ENCODE measurements around the gene SOCS4. TPM values are rescaled to one million over a fixed set of nuclear protein-coding genes. Genes with fewer than 3 reads are reported as not detected.
"Not testable (repeated sequence)": the region's sequence is repeated elsewhere in the genome, so short reads cannot be mapped to it uniquely, and the experiment has no call there.

The SOCS4 gene
- total and polyA plus RNA-seq, 12 donors: 4.5 to 23.1 (median 11.6) TPM

- Histone ChIP-seq H3K4me1 (replicated peaks in 1 of 2) (peaks cover 4 to 40% of the 10 kb centered on the region in 2 donors), H3K27me3 (no peaks in the 10 kb centered on the region), H3K27ac (peak overlapping the region in 1 of 5 donors; percentile 31), H3K36me3 (replicated peaks in 1 of 2) (peaks cover 0 to 36% of the 10 kb centered on the region in 2 donors), H3K9me3 (replicated peaks in 1 of 3) (no peaks in the 10 kb centered on the region), H3K4me3 (no peak overlapping the region)
- TF ChIP-seq POLR2A (IDR thresholded peaks at IDR 0.05): no peak
- TF ChIP-seq, protein P1, sequence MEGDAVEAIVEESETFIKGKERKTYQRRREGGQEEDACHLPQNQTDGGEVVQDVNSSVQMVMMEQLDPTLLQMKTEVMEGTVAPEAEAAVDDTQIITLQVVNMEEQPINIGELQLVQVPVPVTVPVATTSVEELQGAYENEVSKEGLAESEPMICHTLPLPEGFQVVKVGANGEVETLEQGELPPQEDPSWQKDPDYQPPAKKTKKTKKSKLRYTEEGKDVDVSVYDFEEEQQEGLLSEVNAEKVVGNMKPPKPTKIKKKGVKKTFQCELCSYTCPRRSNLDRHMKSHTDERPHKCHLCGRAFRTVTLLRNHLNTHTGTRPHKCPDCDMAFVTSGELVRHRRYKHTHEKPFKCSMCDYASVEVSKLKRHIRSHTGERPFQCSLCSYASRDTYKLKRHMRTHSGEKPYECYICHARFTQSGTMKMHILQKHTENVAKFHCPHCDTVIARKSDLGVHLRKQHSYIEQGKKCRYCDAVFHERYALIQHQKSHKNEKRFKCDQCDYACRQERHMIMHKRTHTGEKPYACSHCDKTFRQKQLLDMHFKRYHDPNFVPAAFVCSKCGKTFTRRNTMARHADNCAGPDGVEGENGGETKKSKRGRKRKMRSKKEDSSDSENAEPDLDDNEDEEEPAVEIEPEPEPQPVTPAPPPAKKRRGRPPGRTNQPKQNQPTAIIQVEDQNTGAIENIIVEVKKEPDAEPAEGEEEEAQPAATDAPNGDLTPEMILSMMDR (IDR thresholded peaks at IDR 0.05): no peak
- intact Hi-C loops (cut with DNase I): no loop called here
- WGBS, 4 donors: 67 to 76% (median 71%) methylated on average over 9 to 11 of the region's 11 CpGs
- peak; percentile 36 to 67 (median 49) for DNase-seq
Measured at GRCh38 chr14:55062517-55063351, 35.7 kb downstream of the SOCS4 start.

DNA sequence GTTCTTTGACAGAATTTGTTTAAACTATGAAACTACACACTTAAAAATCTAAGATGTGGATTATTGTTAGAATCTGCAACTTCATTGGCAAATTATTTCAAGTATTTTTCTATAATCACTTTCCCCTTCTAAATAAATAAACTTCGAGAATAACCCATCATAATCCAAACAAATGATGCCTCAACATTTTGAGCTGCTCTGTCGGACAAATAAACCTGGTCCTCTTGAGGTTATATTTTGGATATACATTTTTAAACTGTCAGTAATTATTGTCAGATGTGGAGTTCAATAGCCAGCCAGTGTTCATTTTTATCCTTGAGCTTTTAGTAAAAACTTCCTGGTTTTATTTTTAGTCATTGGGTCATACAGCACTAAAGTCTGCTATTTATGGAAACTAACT, 37.9 kb downstream of the SOCS4 start:
- H3K4me3 ChIP-seq; DNase-seq; H3K27me3 ChIP-seq; H3K9me3 ChIP-seq (replicated peaks in 1 of 3); intact Hi-C loops (cut with DNase I): not testable (repeated sequence)
- peak overlapping the region in 1 of 5 donors; percentile 27 for H3K27ac ChIP-seq
- 69 to 87% (median 72%) methylated on average over 2 of the region's 2 CpGs for WGBS, 4 donors
- peaks cover 4 to 33% of the 10 kb centered on the region in 2 donors for H3K4me1 ChIP-seq (replicated peaks in 1 of 2)
- peaks cover 0 to 36% of the 10 kb centered on the region in 2 donors for H3K36me3 ChIP-seq (replicated peaks in 1 of 2)

- WGBS, 4 donors: 41 to 45% (median 43%) methylated on average over 2 of the region's 2 CpGs
- H3K4me3 ChIP-seq: no peak overlapping the region
- intact Hi-C loops (cut with DNase I): no loop called here
- TF ChIP-seq POLR2A (IDR thresholded peaks at IDR 0.05): no peak
- TF ChIP-seq, protein P1 (IDR thresholded peaks at IDR 0.05): no peak
- peak overlapping the region in 3 of 5 donors; percentile 27 to 59 (median 27) for H3K27ac ChIP-seq
- no peaks in the 10 kb centered on the region for H3K27me3 ChIP-seq
- no peaks in the 10 kb centered on the region for H3K9me3 ChIP-seq (replicated peaks in 1 of 3)
- DNase-seq: no peak
- peaks cover 4 to 33% of the 10 kb centered on the region in 2 donors for H3K4me1 ChIP-seq (replicated peaks in 1 of 2)
- H3K36me3 ChIP-seq (replicated peaks in 1 of 2): peaks cover 0 to 36% of the 10 kb centered on the region in 2 donors
Measured at GRCh38 chr14:55065411-55065810, 38.4 kb downstream of the SOCS4 start.

- DNase-seq: no peak
- no peaks in the 10 kb centered on the region for H3K27me3 ChIP-seq
- WGBS, 4 donors: 60 to 76% (median 74%) methylated on average over 1 of the region's 1 CpG
- TF ChIP-seq, protein P1 (IDR thresholded peaks at IDR 0.05): no peak
- TF ChIP-seq POLR2A (IDR thresholded peaks at IDR 0.05): no peak
- H3K36me3 ChIP-seq (replicated peaks in 1 of 2): peaks cover 0 to 36% of the 10 kb centered on the region in 2 donors
- H3K4me1 ChIP-seq (replicated peaks in 1 of 2): peaks cover 5 to 38% of the 10 kb centered on the region in 2 donors
- no peaks in the 10 kb centered on the region for H3K9me3 ChIP-seq (replicated peaks in 1 of 3)
- intact Hi-C loops (cut with DNase I): no loop called here
- peak overlapping the region in 1 of 5 donors; percentile 23 for H3K27ac ChIP-seq
- H3K4me3 ChIP-seq: no peak overlapping the region
Measured at GRCh38 chr14:55066223-55066622, 39.2 kb downstream of the SOCS4 start.

Measured in adrenal gland (tissue), 12 donors.